Right forelimb (tissue), 1 donor: ENCODE data around the gene MEF2D.

Experiments
- DNase-seq: peaks from one replicate; pipeline ENCODE4 v3.0.0-alpha.2; 2018

MEF2D gene

GRCh38 chr1:156499194-156499841 lies 1.3 kb downstream of the MEF2D start:
- no peak for DNase-seq

- DNase-seq: no peak
These were observed 2.0 kb downstream of the MEF2D start for GRCh38 chr1:156498432-156499193.

- DNase-seq: no peak
These were observed 2.7 kb downstream of the MEF2D start for GRCh38 chr1:156497743-156498431.

GRCh38 chr1:156497078-156497742 lies 3.4 kb downstream of the MEF2D start:
- no peak for DNase-seq

GRCh38 chr1:156496211-156496761 lies 4.3 kb downstream of the MEF2D start:
- no peak for DNase-seq

- no peak for DNase-seq
These were observed 5.0 kb downstream of the MEF2D start for GRCh38 chr1:156495401-156496140.

- no peak for DNase-seq
These were observed 6.2 kb downstream of the MEF2D start for GRCh38 chr1:156494309-156494895.

GRCh38 chr1:156493742-156494141 lies 6.8 kb downstream of the MEF2D start:
- DNase-seq: no peak

GRCh38 chr1:156493154-156493631 lies 7.4 kb downstream of the MEF2D start:
- no peak for DNase-seq

- no peak for DNase-seq
These were observed 7.9 kb downstream of the MEF2D start for GRCh38 chr1:156492591-156493080.

GRCh38 chr1:156492013-156492590 lies 8.5 kb downstream of the MEF2D start:
- no peak for DNase-seq

GRCh38 chr1:156491151-156491949 lies 9.2 kb downstream of the MEF2D start:
- no peak for DNase-seq

GRCh38 chr1:156490401-156491032 lies 10.1 kb downstream of the MEF2D start:
- DNase-seq: peak; percentile 72

GRCh38 chr1:156489935-156490293 lies 10.7 kb downstream of the MEF2D start:
- no peak for DNase-seq

GRCh38 chr1:156489166-156489934 lies 11.2 kb downstream of the MEF2D start:
- peak; percentile 70 for DNase-seq

GRCh38 chr1:156488566-156489165 lies 11.9 kb downstream of the MEF2D start:
- DNase-seq: no peak

GRCh38 chr1:156487862-156488261 lies 12.7 kb downstream of the MEF2D start:
- DNase-seq: no peak
